ENCODE measurements around the gene C12orf75. TPM values are rescaled to one million over a fixed set of nuclear protein-coding genes. Genes with fewer than 3 reads are reported as not detected.

Gene C12orf75
- total RNA-seq, 1 experiment from 2014 or later: 173 TPM

- no peak for TF ChIP-seq CTCF (IDR thresholded peaks at IDR 0.05; ENCODE audit: insufficient read depth in 1 of 2, low read depth in 1 of 2, low read length in 1 of 2, severe bottlenecking in 1 of 2, unreplicated experiment in 1 of 2)
- Mint-ChIP-seq H3K9me3 (ENCODE audit: unreplicated experiment) (peaks cover under 1% of the 10 kb centered on the region), H3K4me1 (ENCODE audit: low read depth, unreplicated experiment) (peaks cover 22% of the 10 kb centered on the region), H3K36me3 (ENCODE audit: insufficient read depth, unreplicated experiment) (peaks cover 30% of the 10 kb centered on the region), H3K4me3 (ENCODE audit: unreplicated experiment) (no peak overlapping the region), H3K27me3 (ENCODE audit: insufficient read depth, unreplicated experiment) (no peaks in the 10 kb centered on the region), H3K27ac (ENCODE audit: unreplicated experiment) (no peak overlapping the region)
- POLR2A ChIA-PET: no interaction called here
- no peaks in the 10 kb centered on the region for H3K9me3 ChIP-seq
- CTCF ChIA-PET: no interaction called here
- no peaks in the 10 kb centered on the region for H3K36me3 ChIP-seq (ENCODE audit: control insufficient read depth, insufficient read depth, low read length)
- H3K4me1 ChIP-seq: peaks cover 36% of the 10 kb centered on the region
- H3K27me3 ChIP-seq (replicated peaks; ENCODE audit: control insufficient read depth, insufficient read depth, low read length): no peaks in the 10 kb centered on the region
- no TSS peak for BruUV-seq (replicated peaks)
- intact Hi-C loops (cut with micrococcal nuclease; ENCODE audit: unreplicated experiment): no loop called here
- no peak for DNase-seq
- H3K4me3 ChIP-seq (ENCODE audit: low read depth, low read length): no peak overlapping the region
Observed at GRCh38 chr12:105349138-105349537, 18.6 kb downstream of the C12orf75 start.

GRCh38 chr12:105351523-105351922, 21.0 kb downstream of the C12orf75 start:
- DNase-seq: no peak
- Histone ChIP-seq H3K27me3 (replicated peaks; ENCODE audit: control insufficient read depth, insufficient read depth, low read length) (no peaks in the 10 kb centered on the region), H3K36me3 (ENCODE audit: control insufficient read depth, insufficient read depth, low read length) (no peaks in the 10 kb centered on the region), H3K4me1 (peaks cover 49% of the 10 kb centered on the region), H3K4me3 (ENCODE audit: low read depth, low read length) (no peak overlapping the region), H3K9me3 (no peaks in the 10 kb centered on the region)
- BruUV-seq (replicated peaks): no TSS peak
- Mint-ChIP-seq H3K27ac (ENCODE audit: unreplicated experiment) (peak overlapping the region; percentile 25), H3K4me3 (ENCODE audit: unreplicated experiment) (no peak overlapping the region), H3K36me3 (ENCODE audit: insufficient read depth, unreplicated experiment) (peaks cover 45% of the 10 kb centered on the region), H3K27me3 (ENCODE audit: insufficient read depth, unreplicated experiment) (no peaks in the 10 kb centered on the region), H3K9me3 (ENCODE audit: unreplicated experiment) (peaks cover 11% of the 10 kb centered on the region), H3K4me1 (ENCODE audit: low read depth, unreplicated experiment) (peaks cover 42% of the 10 kb centered on the region)
- intact Hi-C loops (cut with micrococcal nuclease; ENCODE audit: unreplicated experiment): no loop called here
- no peak for TF ChIP-seq CTCF (IDR thresholded peaks at IDR 0.05; ENCODE audit: insufficient read depth in 1 of 2, low read depth in 1 of 2, low read length in 1 of 2, severe bottlenecking in 1 of 2, unreplicated experiment in 1 of 2)
- ChIA-PET POLR2A (no interaction called here), CTCF (no interaction called here)

GRCh38 chr12:105352052-105352451, 21.6 kb downstream of the C12orf75 start:
- Histone ChIP-seq H3K9me3 (no peaks in the 10 kb centered on the region), H3K4me3 (ENCODE audit: low read depth, low read length) (no peak overlapping the region), H3K36me3 (ENCODE audit: control insufficient read depth, insufficient read depth, low read length) (no peaks in the 10 kb centered on the region), H3K27me3 (replicated peaks; ENCODE audit: control insufficient read depth, insufficient read depth, low read length) (no peaks in the 10 kb centered on the region), H3K4me1 (peaks cover 50% of the 10 kb centered on the region)
- no peak for TF ChIP-seq CTCF (IDR thresholded peaks at IDR 0.05; ENCODE audit: insufficient read depth in 1 of 2, low read depth in 1 of 2, low read length in 1 of 2, severe bottlenecking in 1 of 2, unreplicated experiment in 1 of 2)
- intact Hi-C loops (cut with micrococcal nuclease; ENCODE audit: unreplicated experiment): no loop called here
- Mint-ChIP-seq H3K36me3 (ENCODE audit: insufficient read depth, unreplicated experiment) (peaks cover 42% of the 10 kb centered on the region), H3K27ac (ENCODE audit: unreplicated experiment) (peak overlapping the region; percentile 25), H3K4me3 (ENCODE audit: unreplicated experiment) (no peak overlapping the region), H3K9me3 (ENCODE audit: unreplicated experiment) (peaks cover 11% of the 10 kb centered on the region), H3K27me3 (ENCODE audit: insufficient read depth, unreplicated experiment) (no peaks in the 10 kb centered on the region), H3K4me1 (ENCODE audit: low read depth, unreplicated experiment) (peaks cover 42% of the 10 kb centered on the region)
- DNase-seq: no peak
- no TSS peak for BruUV-seq (replicated peaks)
- ChIA-PET POLR2A (no interaction called here), CTCF (no interaction called here)
